IMR-90 (cell line): ENCODE data around the gene COA1. TPM values are rescaled to one million over a fixed set of nuclear protein-coding genes. Genes with fewer than 3 reads are reported as not detected.

Experiments used
- ATAC-seq: fragments of 200-7000 bp; cut with Tn5 transposase; 2 replicates; pipeline ENCODE4 v1.9.1; 2020; ENCODE audit warnings: low read depth, mild to moderate bottlenecking, moderate library complexity
- BruUV-seq: library from RNA; stranded (reverse); fragments of 400-500 nt; replicated peaks from 2 replicates; lab custom pipeline; 2021; lab: Mats Ljungman, UMichigan
- CTCF ChIA-PET: fragments of 300-600 bp; formaldehyde crosslinking; extraction: SDS; loops from one replicate; lab custom pipeline; 2021; ENCODE audit warnings: antibody characterized with exemption; lab: Yijun Ruan, JAX
- POLR2A ChIA-PET: fragments of 300-600 bp; sonication (Branson Sonifier 250); formaldehyde crosslinking; loops from one replicate; lab custom pipeline; 2022; ENCODE audit warnings: antibody characterized with exemption; ENCODE audit not compliant: unreplicated experiment; lab: Charles Lee
- DNase-seq: peaks from one replicate; pipeline ENCODE4 v3.0.0; 2013
- H2AFZ ChIP-seq: replicated peaks from 2 replicates; pipeline ENCODE3; 2013; ENCODE audit warnings: low read length, mild to moderate bottlenecking; ENCODE audit not compliant: poor library complexity
- H2AK5ac ChIP-seq: 2 replicates; pipeline ENCODE4 v1.6.1; 2013; ENCODE audit warnings: low read depth, low read length, inconsistent platforms
- H2AK9ac ChIP-seq: replicated peaks from 2 replicates; pipeline ENCODE3; 2013; ENCODE audit warnings: mild to moderate bottlenecking, low read depth, low read length, moderate library complexity; ENCODE audit not compliant: poor library complexity
- H2BK120ac ChIP-seq: 2 replicates; pipeline ENCODE4 v1.6.1; 2013; ENCODE audit warnings: low read depth, low read length, inconsistent platforms
- H2BK15ac ChIP-seq: 3 replicates; pipeline ENCODE4 v1.6.1; 2013; ENCODE audit warnings: low read depth, low read length, inconsistent platforms
- H2BK20ac ChIP-seq: 2 replicates; pipeline ENCODE4 v1.6.1; 2013; ENCODE audit warnings: low read depth, mild to moderate bottlenecking, inconsistent platforms, low read length, moderate library complexity
- H2BK5ac ChIP-seq: 2 replicates; pipeline ENCODE4 v1.6.1; 2013; ENCODE audit warnings: mild to moderate bottlenecking, low read depth, low read length, inconsistent platforms; ENCODE audit not compliant: poor library complexity, severe bottlenecking
- H3K14ac ChIP-seq: replicated peaks from 2 replicates; pipeline ENCODE4 v1.6.1; 2013; ENCODE audit warnings: low read depth, low read length, inconsistent platforms
- H3K18ac ChIP-seq: 2 replicates; pipeline ENCODE4 v1.6.1; 2013; ENCODE audit warnings: low read depth, low read length, control low read depth
- H3K23ac ChIP-seq: 2 replicates; pipeline ENCODE4 v1.6.1; 2013; ENCODE audit warnings: low read depth, low read length, inconsistent platforms
- H3K27ac ChIP-seq: 2 replicates; pipeline ENCODE4 v1.5.1; 2013; ENCODE audit warnings: mild to moderate bottlenecking, control low read depth, low read length; ENCODE audit not compliant: insufficient read depth
- H3K27me3 ChIP-seq: 2 replicates; pipeline ENCODE4 v1.6.1; 2013; ENCODE audit warnings: low read length; ENCODE audit not compliant: control insufficient read depth, insufficient read depth
- H3K36me3 ChIP-seq: 2 replicates; pipeline ENCODE4 v1.6.1; 2013; ENCODE audit warnings: low read length, mixed read lengths; ENCODE audit not compliant: control insufficient read depth, insufficient read depth
- H3K4ac ChIP-seq: 2 replicates; pipeline ENCODE4 v1.6.1; 2013; ENCODE audit warnings: low read depth, low read length, inconsistent platforms
- H3K4me1 ChIP-seq: 2 replicates; pipeline ENCODE4 v1.6.1; 2013; ENCODE audit warnings: low read length, mixed read lengths; ENCODE audit not compliant: control insufficient read depth, insufficient read depth
- H3K4me2 ChIP-seq: 2 replicates; pipeline ENCODE4 v1.6.1; 2013; ENCODE audit warnings: low read depth, mild to moderate bottlenecking, control low read depth, low read length, moderate library complexity
- H3K4me3 ChIP-seq: 2 replicates; pipeline ENCODE4 v1.5.1; 2013; ENCODE audit warnings: low read depth, mild to moderate bottlenecking, control low read depth, low read length, moderate library complexity; ENCODE audit not compliant: insufficient read depth
- H3K56ac ChIP-seq: 2 replicates; pipeline ENCODE4 v1.6.1; 2013; ENCODE audit warnings: low read length, inconsistent platforms; ENCODE audit not compliant: insufficient read depth; ENCODE audit errors: extremely low read depth
- H3K79me1 ChIP-seq, 2 experiments: 2 replicates each; pipeline ENCODE4 v1.6.1; 2013; ENCODE audit warnings: low read length in 2 of 2, inconsistent platforms in 1 of 2, low read depth in 1 of 2
- H3K9ac ChIP-seq: 2 replicates; pipeline ENCODE4 v1.6.1; 2013; ENCODE audit warnings: low read depth, low read length, control low read depth
- H3K9me1 ChIP-seq: 2 replicates; pipeline ENCODE4 v1.6.1; 2013; ENCODE audit warnings: low read length, inconsistent platforms; ENCODE audit not compliant: insufficient read depth
- H3K9me3 ChIP-seq: 2 replicates; pipeline ENCODE4 v1.6.1; 2013; ENCODE audit warnings: low read length; ENCODE audit not compliant: control insufficient read depth, insufficient read depth
- H4K20me1 ChIP-seq: 2 replicates; pipeline ENCODE4 v1.6.1; 2013; ENCODE audit warnings: low read length, inconsistent platforms; ENCODE audit not compliant: insufficient read depth
- H4K5ac ChIP-seq: 2 replicates; pipeline ENCODE4 v1.6.1; 2013; ENCODE audit warnings: mild to moderate bottlenecking, low read depth, low read length, control low read depth
- H4K8ac ChIP-seq, 2 experiments: 2 replicates each; pipeline ENCODE4 v1.6.1; 2013; ENCODE audit warnings: low read depth in 2 of 2, low read length in 2 of 2, control low read depth in 1 of 2, inconsistent platforms in 1 of 2
- H4K91ac ChIP-seq: 2 replicates; pipeline ENCODE4 v1.6.1; 2013; ENCODE audit warnings: low read depth, low read length, inconsistent platforms; ENCODE audit not compliant: insufficient read depth
- CHD1 ChIP-seq: IDR thresholded peaks from 2 replicates; pipeline ENCODE4 v1.6.1; 2012; ENCODE audit warnings: low read depth, low read length, improper control_type of control experiment
- MAFK ChIP-seq: IDR thresholded peaks from 2 replicates; pipeline ENCODE4 v1.6.1; 2012; ENCODE audit warnings: low read depth, low read length, improper control_type of control experiment
- NFE2L2 ChIP-seq: fragments of 150-350 bp; IDR thresholded peaks from 2 replicates; pipeline ENCODE4 v1.6.1; 2016; ENCODE audit warnings: low read depth, mild to moderate bottlenecking, low read length
- SMC3 ChIP-seq: fragments of 150-350 bp; IDR thresholded peaks from 2 replicates; pipeline ENCODE4 v1.6.1; 2016; ENCODE audit warnings: low read depth, mild to moderate bottlenecking, antibody characterized with exemption, low read length, moderate library complexity
- WGBS, 2 experiments: methylation state at CpG; one replicate each; pipeline versions ENCODE4 v1.1.5 to v1.1.7; 2013; ENCODE audit warnings: missing lambda C conversion rate in 2 of 2; ENCODE audit not compliant: insufficient read length in 1 of 2; ENCODE audit errors: extremely low coverage in 2 of 2; 5-methylcytosine and 5-hydroxymethylcytosine counted together
- dilution Hi-C: fragments of 300-500 bp; cut with HindIII; formaldehyde crosslinking; loops from one replicate; pipeline ENCODE4 v1.14.3; 2018; ENCODE audit warnings: low sequenced_read_pairs; ENCODE audit not compliant: unreplicated experiment
- in situ Hi-C: fragments of 300-500 bp; cut with MboI; formaldehyde crosslinking; loops from 3 replicates; pipeline ENCODE4 v1.14.3; 2019; ENCODE audit warnings: low sequenced_read_pairs, inconsistent platforms, mixed read lengths
- intact Hi-C: fragments of 100-400 bp; cut with micrococcal nuclease; formaldehyde crosslinking; loops from 2 replicates; pipeline ENCODE4 v1.10.0; 2022
- polyA plus RNA-seq, 3 experiments: library from polyadenylated mRNA; depleted of rRNA; stranded (reverse); fragments of >200 nt; gene quantifications; 2 replicates each; pipeline ENCODE4 v1.2.3, GENCODE V29; 2012; ENCODE audit warnings: low replicate concordance in 1 of 3
- total RNA-seq: library from RNA; depleted of rRNA; stranded (reverse); fragments of >200 nt; gene quantifications from 2 replicates; pipeline ENCODE4 v1.2.3, GENCODE V29; 2012

Gene COA1
- total and polyA plus RNA-seq, 2 of the 4 experiments (the other 2 are of a cell fraction) = 34.2 to 59.5 TPM

DNA sequence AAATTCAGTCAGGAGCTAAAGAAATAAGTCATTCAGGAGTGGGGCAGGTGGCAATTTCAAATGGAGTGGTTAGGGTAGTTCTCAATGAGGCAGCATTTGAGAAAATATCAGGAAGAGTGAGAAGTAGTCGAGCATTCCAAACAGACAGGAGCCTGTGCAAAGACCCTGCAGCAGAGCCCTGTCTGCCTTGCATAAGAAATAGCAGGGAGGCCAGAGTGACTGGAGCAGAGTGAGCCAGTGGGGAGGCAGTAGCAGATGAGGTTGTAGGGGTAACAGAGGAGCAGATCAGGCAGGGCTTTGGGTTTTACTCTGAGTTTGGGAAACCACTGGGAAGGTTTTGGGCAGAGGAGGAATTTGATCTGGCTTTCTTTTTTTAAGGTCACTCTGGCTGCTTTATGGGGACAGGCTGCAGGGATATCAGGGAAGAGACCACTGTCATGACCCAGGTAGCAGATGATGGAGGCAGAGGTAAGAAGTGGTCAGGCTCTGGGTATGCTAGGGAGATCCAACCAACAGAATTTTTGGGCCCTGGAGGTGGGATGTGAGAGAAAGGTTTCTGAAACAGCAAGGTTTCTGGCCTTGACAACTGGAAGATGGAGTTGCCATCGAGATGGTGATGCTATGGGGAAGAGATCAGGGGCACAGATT lies 27.9 kb upstream of the COA1 start (continued):
- no peak for TF ChIP-seq CHD1

DNA sequence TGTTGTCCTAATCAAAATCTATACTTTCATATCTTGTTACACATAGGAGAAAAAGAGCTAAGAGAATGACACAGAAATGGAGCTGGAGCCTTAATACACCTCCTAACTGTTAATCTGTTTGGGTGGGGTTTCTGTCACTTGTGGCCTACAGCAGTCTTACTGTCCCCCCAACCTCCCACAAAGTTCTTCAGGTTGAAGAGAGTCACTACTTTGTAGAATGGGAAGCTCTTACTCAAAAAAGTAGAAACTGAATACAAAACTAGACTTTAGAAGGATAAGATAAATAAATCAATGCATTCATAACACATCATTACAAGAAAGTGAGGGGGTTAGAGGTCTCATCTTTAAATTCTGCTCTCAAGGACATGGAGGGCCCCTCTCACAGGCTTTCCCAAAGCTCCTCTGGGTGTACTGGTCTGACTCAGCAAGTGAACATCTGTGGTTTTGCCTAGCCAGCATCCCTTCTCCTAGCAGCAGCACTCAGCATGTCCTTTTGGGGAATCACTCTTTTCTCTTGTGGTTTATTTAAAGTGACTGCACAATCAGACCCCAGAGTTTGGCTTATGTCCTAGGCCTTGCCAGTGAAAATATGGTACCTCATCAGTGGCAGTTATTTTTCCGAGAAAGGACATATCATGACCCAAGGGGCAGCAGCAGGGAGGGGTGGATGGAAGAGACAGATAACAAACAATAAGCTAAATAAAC lies 27.2 kb upstream of the COA1 start:
- Histone ChIP-seq H4K20me1 (no peaks in the 10 kb centered on the region), H2BK15ac (no peak overlapping the region; the same call in 2 of the 3 replicates), H2AK5ac (no peak overlapping the region), H3K79me1 (peaks cover 0 to 10% of the 10 kb centered on the region in 2 experiments; a peak in 3 of 4 replicates), H3K14ac (no peak overlapping the region), H3K27ac (no peak overlapping the region), H3K18ac (no peak overlapping the region), H2AK9ac (no peak overlapping the region), H3K9ac (no peak overlapping the region), H3K27me3 (no peaks in the 10 kb centered on the region), H2BK20ac (no peak overlapping the region), H3K9me1 (peaks cover 16% of the 10 kb centered on the region), H4K5ac (no peak overlapping the region), H3K4me3 (no peak overlapping the region), H4K8ac (no peak overlapping the region), H2AFZ (no peak overlapping the region), H3K36me3 (no peaks in the 10 kb centered on the region), H3K9me3 (no peaks in the 10 kb centered on the region), H3K23ac (no peak overlapping the region), H2BK120ac (peak overlapping the region; percentile 59; the same call in 1 of the 2 replicates), H3K56ac (no peak overlapping the region), H2BK5ac (no peak overlapping the region), H3K4me2 (no peak overlapping the region), H3K4ac (peak overlapping the region; percentile 62; the same call in 1 of the 2 replicates), H3K4me1 (peaks cover 11% of the 10 kb centered on the region; the same call in 1 of the 2 replicates), H4K91ac (no peak overlapping the region)
- no CpG with 5 or more reads among the region's 1 CpG for WGBS, 2 experiments
- DNase-seq (peak; percentile 85), ATAC-seq (peak; percentile 72)
- no TSS peak for BruUV-seq
- CTCF ChIA-PET = no interaction called here
- in situ Hi-C loops (no loop called here), dilution Hi-C loops (no loop called here), intact Hi-C loops (no loop called here)
- TF ChIP-seq MAFK (peak; percentile 87), NFE2L2 (peak; percentile 11; the same call in 1 of the 2 replicates), SMC3 (no peak)
- POLR2A ChIA-PET = no interaction called here
